HEK293 (cell line): ENCODE results near the gene NPRL2.

Experiments
- CTCF ChIA-PET: fragments of 350-600 bp; formaldehyde crosslinking; extraction: SDS; loops from one replicate; lab custom pipeline; 2021; ENCODE audit warnings: antibody characterized with exemption; lab: Yijun Ruan, JAX
- POLR2A ChIA-PET: fragments of 300-600 bp; formaldehyde crosslinking; extraction: SDS; loops from one replicate; lab custom pipeline; 2020; ENCODE audit warnings: antibody characterized with exemption, inconsistent platforms; lab: Yijun Ruan, JAX
- H3K27ac ChIP-seq: fragments of 200-500 bp; sonication (Bioruptor generic); 2 replicates; pipeline ENCODE4 v1.5.1; 2014; ENCODE audit warnings: low read depth, low read length, control low read depth, inconsistent platforms; ENCODE audit errors: extremely low read depth
- H3K36me3 ChIP-seq, 2 experiments: fragments of 200-500 bp in 1 of 2; sonication (Bioruptor generic) in 1 of 2; 1 replicate in 1 of 2; 2 replicates in 1 of 2; pipeline ENCODE4 v1.5.1; 2014 to 2017; ENCODE audit warnings: inconsistent platforms in 2 of 2, low read length in 2 of 2; ENCODE audit not compliant: control insufficient read depth in 2 of 2, insufficient read depth in 1 of 2
- H3K4me1 ChIP-seq: fragments of 200-500 bp; sonication (Bioruptor generic); 2 replicates; pipeline ENCODE4 v1.5.1; 2014; ENCODE audit warnings: mild to moderate bottlenecking, low read length, inconsistent platforms; ENCODE audit not compliant: control insufficient read depth, insufficient read depth
- H3K4me3 ChIP-seq: 2 replicates; pipeline ENCODE4 v1.5.1; 2011; ENCODE audit warnings: low read depth, mild to moderate bottlenecking, control low read depth, low read length, moderate library complexity
- H3K9me3 ChIP-seq: fragments of 200-500 bp; sonication (Bioruptor generic); 2 replicates; pipeline ENCODE4 v1.5.1; 2014; ENCODE audit warnings: low read depth, low read length, inconsistent platforms; ENCODE audit not compliant: control insufficient read depth, insufficient read depth
- BCL11A ChIP-seq: fragments of 450-650 bp; formaldehyde crosslinking; IDR thresholded peaks from 2 replicates; pipeline ENCODE4 v1.5.1; 2016; ENCODE audit warnings: low read depth, missing biosample characterization, missing genetic modification characterization
- CTCF ChIP-seq: fragments of 450-650 bp; formaldehyde crosslinking; IDR thresholded peaks from 2 replicates; pipeline ENCODE4 v1.5.1; 2016; ENCODE audit warnings: missing biosample characterization, missing genetic modification characterization
- KLF10 ChIP-seq: fragments of 450-650 bp; IDR thresholded peaks from 2 replicates; pipeline ENCODE4 v1.5.1; 2018; ENCODE audit warnings: missing biosample characterization, mild to moderate bottlenecking, missing genetic modification characterization
- KLF7 ChIP-seq: fragments of 450-650 bp; formaldehyde crosslinking; IDR thresholded peaks from 2 replicates; pipeline ENCODE4 v1.5.1; 2016; ENCODE audit warnings: missing biosample characterization, missing genetic modification characterization, borderline replicate concordance
- ZBTB1 ChIP-seq: fragments of 450-650 bp; formaldehyde crosslinking; IDR thresholded peaks from 2 replicates; pipeline ENCODE4 v1.5.1; 2016; ENCODE audit warnings: missing biosample characterization, missing genetic modification characterization
- ZBTB20 ChIP-seq: fragments of 450-650 bp; formaldehyde crosslinking; IDR thresholded peaks from 2 replicates; pipeline ENCODE4 v1.5.1; 2016; ENCODE audit warnings: missing biosample characterization, missing genetic modification characterization
- ZBTB6 ChIP-seq: fragments of 450-650 bp; formaldehyde crosslinking; IDR thresholded peaks from 2 replicates; pipeline ENCODE4 v1.5.1; 2017; ENCODE audit warnings: missing biosample characterization, missing genetic modification characterization
- ZBTB7A ChIP-seq: fragments of 450-650 bp; formaldehyde crosslinking; IDR thresholded peaks from 2 replicates; pipeline ENCODE4 v1.5.1; 2016; ENCODE audit warnings: low read depth, missing biosample characterization, missing genetic modification characterization
- ZNF311 ChIP-seq: fragments of 450-650 bp; formaldehyde crosslinking; IDR thresholded peaks from 2 replicates; pipeline ENCODE4 v1.5.1; 2017; ENCODE audit warnings: missing biosample characterization, missing genetic modification characterization, borderline replicate concordance
- ZNF335 ChIP-seq: fragments of 450-650 bp; formaldehyde crosslinking; conservative IDR thresholded peaks from 2 replicates; pipeline ENCODE4 v1.5.1; 2016; ENCODE audit warnings: missing biosample characterization, missing genetic modification characterization
- ZNF488 ChIP-seq: fragments of 450-650 bp; formaldehyde crosslinking; IDR thresholded peaks from 2 replicates; pipeline ENCODE4 v1.5.1; 2016; ENCODE audit warnings: missing biosample characterization, missing genetic modification characterization
- ZNF624 ChIP-seq: fragments of 450-650 bp; formaldehyde crosslinking; IDR thresholded peaks from 2 replicates; pipeline ENCODE4 v1.5.1; 2017; ENCODE audit warnings: missing biosample characterization, missing genetic modification characterization
- ZNF629 ChIP-seq: fragments of 450-650 bp; formaldehyde crosslinking; IDR thresholded peaks from 2 replicates; pipeline ENCODE4 v1.5.1; 2017; ENCODE audit warnings: missing biosample characterization, missing genetic modification characterization
- ZNF707 ChIP-seq: fragments of 450-650 bp; formaldehyde crosslinking; IDR thresholded peaks from 2 replicates; pipeline ENCODE4 v1.5.1; 2016; ENCODE audit warnings: missing biosample characterization, missing genetic modification characterization
- ZNF843 ChIP-seq: fragments of 450-650 bp; formaldehyde crosslinking; IDR thresholded peaks from 2 replicates; pipeline ENCODE4 v1.5.1; 2016; ENCODE audit warnings: missing biosample characterization, missing genetic modification characterization
- ZSCAN5A ChIP-seq: fragments of 450-650 bp; formaldehyde crosslinking; IDR thresholded peaks from 2 replicates; pipeline ENCODE4 v1.5.1; 2016; ENCODE audit warnings: missing biosample characterization, missing genetic modification characterization
- TF ChIP-seq, protein P1 (sequence below): fragments of 450-650 bp; formaldehyde crosslinking; optimal IDR thresholded peaks from 2 replicates; pipeline ENCODE3; 2016; ENCODE audit warnings: missing biosample characterization, mild to moderate bottlenecking, missing genetic modification characterization
- TF ChIP-seq, protein P2 (sequence below): fragments of 450-650 bp; formaldehyde crosslinking; IDR thresholded peaks from 2 replicates; pipeline ENCODE4 v1.5.1; 2016; ENCODE audit warnings: missing biosample characterization, missing genetic modification characterization, low read depth
- TF ChIP-seq, protein P3 (sequence below): fragments of 450-650 bp; formaldehyde crosslinking; IDR thresholded peaks from 2 replicates; pipeline ENCODE4 v1.5.1; 2016; ENCODE audit warnings: missing biosample characterization, missing genetic modification characterization, low read depth

The NPRL2 gene

DNA sequence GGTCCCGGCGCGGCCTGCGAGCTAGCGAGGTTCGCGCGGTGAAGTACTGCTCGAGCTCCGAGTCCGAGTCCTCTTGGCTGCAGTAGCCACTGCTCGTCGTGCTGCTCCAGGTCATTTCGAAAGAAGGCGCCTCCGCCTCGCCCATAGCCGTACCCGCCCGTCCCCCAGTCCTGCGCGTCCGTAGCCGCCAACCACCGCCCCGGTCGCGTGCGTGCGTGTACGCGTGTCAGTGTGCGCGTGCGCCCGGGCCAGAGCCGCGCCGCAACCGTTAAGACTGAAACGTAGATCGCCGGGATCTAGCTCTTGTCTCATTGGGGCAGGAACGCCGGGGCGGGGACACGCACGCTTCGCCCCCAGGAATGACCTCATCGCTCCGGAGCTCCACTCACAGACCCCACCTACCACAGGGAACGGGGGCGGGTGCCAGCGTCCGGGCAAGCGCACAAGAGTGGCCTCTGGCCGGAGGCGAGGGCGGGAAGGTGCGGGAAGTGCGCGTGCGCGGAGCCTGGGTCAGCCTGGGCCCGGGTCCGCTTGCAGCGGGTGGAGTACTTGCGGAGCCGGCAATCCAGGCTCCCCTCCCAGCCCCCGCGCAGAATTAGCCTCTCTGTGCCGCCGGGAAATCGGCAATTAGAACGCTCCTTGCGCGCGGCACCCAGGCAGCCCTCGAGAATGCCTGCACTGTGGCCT lies 13.3 kb downstream of the NPRL2 start (continued):
- TF ChIP-seq ZSCAN5A (tag by site-specific recombination) (peak; percentile 89), ZBTB6 (tag by site-specific recombination) (no peak), ZNF629 (tag by site-specific recombination) (peak; percentile 77), ZNF707 (no peak), ZNF335 (tag by site-specific recombination) (0 out of 2 replicates have a peak, but pooled peaks have one; percentile 16), KLF10 (tag by site-specific recombination) (peak; percentile 27; the same call in 1 of the 2 replicates), ZBTB1 (tag by site-specific recombination) (0 out of 2 replicates have a peak, but pooled peaks have one; percentile 43), ZNF488 (no peak)
- TF ChIP-seq, protein P1, sequence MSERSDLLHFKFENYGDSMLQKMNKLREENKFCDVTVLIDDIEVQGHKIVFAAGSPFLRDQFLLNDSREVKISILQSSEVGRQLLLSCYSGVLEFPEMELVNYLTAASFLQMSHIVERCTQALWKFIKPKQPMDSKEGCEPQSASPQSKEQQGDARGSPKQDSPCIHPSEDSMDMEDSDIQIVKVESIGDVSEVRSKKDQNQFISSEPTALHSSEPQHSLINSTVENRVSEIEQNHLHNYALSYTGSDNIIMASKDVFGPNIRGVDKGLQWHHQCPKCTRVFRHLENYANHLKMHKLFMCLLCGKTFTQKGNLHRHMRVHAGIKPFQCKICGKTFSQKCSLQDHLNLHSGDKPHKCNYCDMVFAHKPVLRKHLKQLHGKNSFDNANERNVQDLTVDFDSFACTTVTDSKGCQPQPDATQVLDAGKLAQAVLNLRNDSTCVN (tag by site-specific recombination), result peak; percentile 100

- no peaks in the 10 kb centered on the region for H3K9me3 ChIP-seq
- CTCF ChIA-PET, result interaction anchor here (0.7 to 2.6 kb wide), 9 partner anchors 8 to 206 kb away, joined by 3 to 13 read pairs (median 4); partner anchors contain the start of gene TUSC2
- POLR2A ChIA-PET, result interaction anchor here (0.6 to 2.7 kb wide), 26 partner anchors 8 to 1060 kb away, joined by 3 to 63 read pairs (median 6); partner anchors contain the start of genes CYB561D2, GNAI2, HEMK1 and HYAL2
- peak overlapping the region; percentile 88 for H3K27ac ChIP-seq
- H3K4me3 ChIP-seq, result peak overlapping the region; percentile 96
- H3K4me1 ChIP-seq, result no peaks in the 10 kb centered on the region; the same call in 1 of the 2 replicates
- peaks cover 3 to 35% of the 10 kb centered on the region in 2 experiments; a peak in 2 of 3 replicates for H3K36me3 ChIP-seq
- TF ChIP-seq BCL11A (no peak), ZNF311 (tag by site-specific recombination) (no peak), ZBTB20 (tag by site-specific recombination) (peak; percentile 99), ZNF624 (no peak), ZSCAN5A (tag by site-specific recombination) (no peak), ZNF843 (no peak), KLF7 (tag by site-specific recombination) (no peak), CTCF (tag by site-specific recombination) (no peak), ZNF335 (tag by site-specific recombination) (peak; percentile 35), ZBTB7A (tag by site-specific recombination) (no peak)
- TF ChIP-seq, protein P2, sequence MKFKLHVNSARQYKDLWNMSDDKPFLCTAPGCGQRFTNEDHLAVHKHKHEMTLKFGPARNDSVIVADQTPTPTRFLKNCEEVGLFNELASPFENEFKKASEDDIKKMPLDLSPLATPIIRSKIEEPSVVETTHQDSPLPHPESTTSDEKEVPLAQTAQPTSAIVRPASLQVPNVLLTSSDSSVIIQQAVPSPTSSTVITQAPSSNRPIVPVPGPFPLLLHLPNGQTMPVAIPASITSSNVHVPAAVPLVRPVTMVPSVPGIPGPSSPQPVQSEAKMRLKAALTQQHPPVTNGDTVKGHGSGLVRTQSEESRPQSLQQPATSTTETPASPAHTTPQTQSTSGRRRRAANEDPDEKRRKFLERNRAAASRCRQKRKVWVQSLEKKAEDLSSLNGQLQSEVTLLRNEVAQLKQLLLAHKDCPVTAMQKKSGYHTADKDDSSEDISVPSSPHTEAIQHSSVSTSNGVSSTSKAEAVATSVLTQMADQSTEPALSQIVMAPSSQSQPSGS (tag by site-specific recombination), result no peak
- TF ChIP-seq, protein P3, sequence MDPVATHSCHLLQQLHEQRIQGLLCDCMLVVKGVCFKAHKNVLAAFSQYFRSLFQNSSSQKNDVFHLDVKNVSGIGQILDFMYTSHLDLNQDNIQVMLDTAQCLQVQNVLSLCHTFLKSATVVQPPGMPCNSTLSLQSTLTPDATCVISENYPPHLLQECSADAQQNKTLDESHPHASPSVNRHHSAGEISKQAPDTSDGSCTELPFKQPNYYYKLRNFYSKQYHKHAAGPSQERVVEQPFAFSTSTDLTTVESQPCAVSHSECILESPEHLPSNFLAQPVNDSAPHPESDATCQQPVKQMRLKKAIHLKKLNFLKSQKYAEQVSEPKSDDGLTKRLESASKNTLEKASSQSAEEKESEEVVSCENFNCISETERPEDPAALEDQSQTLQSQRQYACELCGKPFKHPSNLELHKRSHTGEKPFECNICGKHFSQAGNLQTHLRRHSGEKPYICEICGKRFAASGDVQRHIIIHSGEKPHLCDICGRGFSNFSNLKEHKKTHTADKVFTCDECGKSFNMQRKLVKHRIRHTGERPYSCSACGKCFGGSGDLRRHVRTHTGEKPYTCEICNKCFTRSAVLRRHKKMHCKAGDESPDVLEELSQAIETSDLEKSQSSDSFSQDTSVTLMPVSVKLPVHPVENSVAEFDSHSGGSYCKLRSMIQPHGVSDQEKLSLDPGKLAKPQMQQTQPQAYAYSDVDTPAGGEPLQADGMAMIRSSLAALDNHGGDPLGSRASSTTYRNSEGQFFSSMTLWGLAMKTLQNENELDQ (tag by site-specific recombination), result no peak
These were observed 14.0 kb downstream of the NPRL2 start for GRCh38 chr3:50336452-50337174.
